Gastroesophageal sphincter (tissue), 4 donors: ENCODE data around the gene PXDC1. TPM values are rescaled to one million over a fixed set of nuclear protein-coding genes. Genes with fewer than 3 reads are reported as not detected.

Experiments used
- ATAC-seq: fragments of 150-250 bp; one replicate; pipeline ENCODE4 v1.9.1; 2016; ENCODE audit warnings: mild to moderate bottlenecking, moderate library complexity
- H3K27ac ChIP-seq, 4 donors: fragments of 200-600 bp; sonication (generic) in 3 of 4; 1 replicate in 3 of 4; 2 replicates in 1 of 4; pipeline ENCODE4 v1.5.1; 2016 to 2019
- H3K27me3 ChIP-seq: fragments of 200-600 bp; sonication (generic); one replicate; pipeline ENCODE4 v1.5.1; 2019
- H3K36me3 ChIP-seq, 2 donors: fragments of 200-600 bp; sonication (generic); one replicate each; pipeline ENCODE4 v1.5.1; 2019; ENCODE audit warnings: control low read depth in 1 of 2
- H3K4me1 ChIP-seq, 3 donors: fragments of 200-600 bp; sonication (generic); 1 replicate in 2 of 3; 2 replicates in 1 of 3; pipeline ENCODE4 v1.5.1; 2016 to 2019; ENCODE audit warnings: control low read depth in 2 of 3
- H3K4me3 ChIP-seq, 2 donors: fragments of 200-600 bp; sonication (generic); one replicate each; pipeline ENCODE4 v1.5.1; 2019; ENCODE audit warnings: mild to moderate bottlenecking in 1 of 2, moderate library complexity in 1 of 2
- H3K9me3 ChIP-seq, 3 donors: fragments of 200-600 bp; sonication (generic); one replicate each; pipeline ENCODE4 v1.5.1; 2017 to 2019; ENCODE audit warnings: control low read depth in 2 of 3
- EP300 ChIP-seq: sonication (generic); formaldehyde crosslinking; IDR thresholded peaks from one replicate; pipeline ENCODE4 v1.6.1; 2017; ENCODE audit warnings: antibody characterized with exemption, mild to moderate bottlenecking
- POLR2A ChIP-seq, 2 donors: fragments of 450-650 bp; IDR thresholded peaks; one replicate each; pipeline ENCODE4 v1.6.1; 2017; ENCODE audit warnings: antibody characterized with exemption in 2 of 2, mild to moderate bottlenecking in 2 of 2, moderate library complexity in 1 of 2
- POLR2AphosphoS5 ChIP-seq: sonication (generic); formaldehyde crosslinking; IDR thresholded peaks from one replicate; pipeline ENCODE4 v1.6.1; 2017; ENCODE audit warnings: antibody characterized with exemption
- WGBS, 2 donors: methylation state at CpG; one replicate each; pipeline ENCODE4 v1.1.5; 2018; ENCODE audit warnings: low coverage in 1 of 2; 5-methylcytosine and 5-hydroxymethylcytosine counted together
- total RNA-seq, 4 donors: library from RNA; depleted of rRNA; stranded (reverse); fragments of >200 nt; gene quantifications; one replicate each; pipeline ENCODE4 v1.1.0, GENCODE V29; 2016
- TF ChIP-seq, protein P1 (sequence below), 4 experiments: fragments of 200-600 bp in 2 of 4; fragments of 450-650 bp in 2 of 4; sonication (generic) in 1 of 4; IDR thresholded peaks; one replicate each; pipeline ENCODE4 v1.5.1; 2017 to 2019; ENCODE audit warnings: antibody characterized with exemption in 4 of 4, mild to moderate bottlenecking in 2 of 4, moderate library complexity in 2 of 4

PXDC1 gene
- total RNA-seq, 4 donors from 2014 or later: 78.3 to 182 (median 152) TPM

GRCh38 chr6:3696525-3697088, 54.9 kb downstream of the PXDC1 start:
- ATAC-seq: peak; percentile 11
- WGBS, 2 donors: 82 to 93% methylated on average over 2 to 4 of the region's 5 CpGs
- TF ChIP-seq EP300 (no peak), POLR2A (IDR thresholded peaks at IDR 0.05) (no peak), POLR2AphosphoS5 (no peak)
- TF ChIP-seq, protein P1, sequence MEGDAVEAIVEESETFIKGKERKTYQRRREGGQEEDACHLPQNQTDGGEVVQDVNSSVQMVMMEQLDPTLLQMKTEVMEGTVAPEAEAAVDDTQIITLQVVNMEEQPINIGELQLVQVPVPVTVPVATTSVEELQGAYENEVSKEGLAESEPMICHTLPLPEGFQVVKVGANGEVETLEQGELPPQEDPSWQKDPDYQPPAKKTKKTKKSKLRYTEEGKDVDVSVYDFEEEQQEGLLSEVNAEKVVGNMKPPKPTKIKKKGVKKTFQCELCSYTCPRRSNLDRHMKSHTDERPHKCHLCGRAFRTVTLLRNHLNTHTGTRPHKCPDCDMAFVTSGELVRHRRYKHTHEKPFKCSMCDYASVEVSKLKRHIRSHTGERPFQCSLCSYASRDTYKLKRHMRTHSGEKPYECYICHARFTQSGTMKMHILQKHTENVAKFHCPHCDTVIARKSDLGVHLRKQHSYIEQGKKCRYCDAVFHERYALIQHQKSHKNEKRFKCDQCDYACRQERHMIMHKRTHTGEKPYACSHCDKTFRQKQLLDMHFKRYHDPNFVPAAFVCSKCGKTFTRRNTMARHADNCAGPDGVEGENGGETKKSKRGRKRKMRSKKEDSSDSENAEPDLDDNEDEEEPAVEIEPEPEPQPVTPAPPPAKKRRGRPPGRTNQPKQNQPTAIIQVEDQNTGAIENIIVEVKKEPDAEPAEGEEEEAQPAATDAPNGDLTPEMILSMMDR (IDR thresholded peaks at IDR 0.05): no peak

GRCh38 chr6:3695065-3695817, 56.3 kb downstream of the PXDC1 start:
- H3K27me3 ChIP-seq: no peaks in the 10 kb centered on the region
- no peaks in the 10 kb centered on the region for H3K36me3 ChIP-seq
- 69 to 83% methylated on average over 2 of the region's 2 CpGs for WGBS, 2 donors
- H3K9me3 ChIP-seq: peaks cover 0 to 12% (median 0%) of the 10 kb centered on the region in 3 donors
- H3K4me1 ChIP-seq: no peaks in the 10 kb centered on the region
- no peak overlapping the region for H3K27ac ChIP-seq
- no peak overlapping the region for H3K4me3 ChIP-seq
- TF ChIP-seq POLR2AphosphoS5 (no peak), EP300 (no peak), POLR2A (IDR thresholded peaks at IDR 0.05) (no peak)
- TF ChIP-seq, protein P1 (IDR thresholded peaks at IDR 0.05): no peak
- no peak for ATAC-seq

More at GRCh38 chr6:3696525-3697088, 54.9 kb downstream of the PXDC1 start:
- Histone ChIP-seq H3K9me3 (peaks cover 0 to 12% (median 0%) of the 10 kb centered on the region in 3 donors), H3K27ac (no peak overlapping the region), H3K27me3 (no peaks in the 10 kb centered on the region), H3K4me3 (no peak overlapping the region), H3K36me3 (no peaks in the 10 kb centered on the region), H3K4me1 (no peaks in the 10 kb centered on the region)

DNA sequence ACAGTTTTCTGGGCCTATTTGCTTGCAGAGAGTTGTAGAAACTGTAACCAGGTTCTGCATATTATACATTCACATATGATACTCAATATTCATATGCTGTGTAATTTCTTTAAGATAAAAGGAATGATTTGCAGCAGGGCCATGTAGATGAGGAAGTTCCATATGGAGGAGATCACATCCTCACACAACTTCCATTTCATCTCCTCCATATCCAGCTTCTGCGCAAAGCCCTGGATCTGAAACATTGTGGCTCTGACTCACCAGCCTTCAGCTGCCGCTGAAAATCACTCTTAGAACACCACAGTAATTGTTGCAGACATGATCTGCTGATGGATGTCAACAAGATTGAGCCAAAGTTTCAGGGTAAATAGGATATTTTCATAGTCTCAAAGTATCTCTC, 57.7 kb downstream of the PXDC1 start:
- Histone ChIP-seq H3K27me3 (no peaks in the 10 kb centered on the region), H3K4me1 (no peaks in the 10 kb centered on the region), H3K36me3 (no peaks in the 10 kb centered on the region), H3K27ac (no peak overlapping the region), H3K4me3 (no peak overlapping the region), H3K9me3 (peaks cover 0 to 5% (median 0%) of the 10 kb centered on the region in 3 donors)
- ATAC-seq: no peak
- 80 to 87% methylated on average over 1 to 2 of the region's 2 CpGs for WGBS, 2 donors
- TF ChIP-seq POLR2AphosphoS5 (no peak), POLR2A (IDR thresholded peaks at IDR 0.05) (no peak), EP300 (no peak)
- TF ChIP-seq, protein P1 (IDR thresholded peaks at IDR 0.05): no peak

- TF ChIP-seq, protein P1 (IDR thresholded peaks at IDR 0.05): no peak
- TF ChIP-seq POLR2A (IDR thresholded peaks at IDR 0.05) (no peak), EP300 (no peak), POLR2AphosphoS5 (no peak)
- H3K4me3 ChIP-seq: no peak overlapping the region
- no peak overlapping the region for H3K27ac ChIP-seq
- 94 to 100% methylated on average over 2 of the region's 2 CpGs for WGBS, 2 donors
- H3K36me3 ChIP-seq: no peaks in the 10 kb centered on the region
- H3K4me1 ChIP-seq: no peaks in the 10 kb centered on the region
- no peaks in the 10 kb centered on the region for H3K27me3 ChIP-seq
- no peaks in the 10 kb centered on the region for H3K9me3 ChIP-seq
- no peak for ATAC-seq
These were observed 61.0 kb downstream of the PXDC1 start for GRCh38 chr6:3690506-3690905.

GRCh38 chr6:3687847-3688246, 63.7 kb downstream of the PXDC1 start:
- no peaks in the 10 kb centered on the region for H3K4me1 ChIP-seq

More at GRCh38 chr6:3687847-3688246, 63.7 kb downstream of the PXDC1 start:
- no peak overlapping the region for H3K27ac ChIP-seq
- H3K9me3 ChIP-seq: no peaks in the 10 kb centered on the region
- H3K4me3 ChIP-seq: no peak overlapping the region
- no peaks in the 10 kb centered on the region for H3K36me3 ChIP-seq
- H3K27me3 ChIP-seq: no peaks in the 10 kb centered on the region
- 33 to 82% methylated on average over 1 of the region's 1 CpG for WGBS, 2 donors
- no peak for TF ChIP-seq POLR2A (IDR thresholded peaks at IDR 0.05)
- TF ChIP-seq, protein P1 (IDR thresholded peaks at IDR 0.05): no peak
- no peak for TF ChIP-seq POLR2AphosphoS5
- no peak for TF ChIP-seq EP300
- no peak for ATAC-seq
